GM21381 (cell line): Measurements from ENCODE around the gene CELA2B.
"Not testable (repeated sequence)": the region's sequence is repeated elsewhere in the genome, so short reads cannot be mapped to it uniquely, and the experiment has no call there.

ENCODE experiments used
- ATAC-seq: cut with Tn5 transposase; IDR thresholded peaks from one replicate; pipeline ENCODE4 v1.9.1; 2021; ENCODE audit warnings: mild to moderate bottlenecking, moderate library complexity; ENCODE audit not compliant: unreplicated experiment

CELA2B gene

GRCh38 chr1:15444468-15445389, 31.2 kb upstream of the CELA2B start:
- no peak for ATAC-seq

- no peak for ATAC-seq
Measured at GRCh38 chr1:15445390-15446122, 30.3 kb upstream of the CELA2B start.

GRCh38 chr1:15446212-15446611, 29.7 kb upstream of the CELA2B start:
- ATAC-seq, result no peak

GRCh38 chr1:15448877-15449462, 26.9 kb upstream of the CELA2B start:
- ATAC-seq, result no peak

- no peak for ATAC-seq
Measured at GRCh38 chr1:15449567-15449966, 26.3 kb upstream of the CELA2B start.

- no peak for ATAC-seq
Measured at GRCh38 chr1:15451014-15451722, 24.7 kb upstream of the CELA2B start.

- ATAC-seq, result no peak
Measured at GRCh38 chr1:15452216-15452615, 23.7 kb upstream of the CELA2B start.

GRCh38 chr1:15452866-15453571, 22.9 kb upstream of the CELA2B start:
- no peak for ATAC-seq

- ATAC-seq, result no peak
Measured at GRCh38 chr1:15453734-15454133, 22.2 kb upstream of the CELA2B start.

GRCh38 chr1:15454256-15454655, 21.6 kb upstream of the CELA2B start:
- ATAC-seq, result no peak

GRCh38 chr1:15455522-15455921, 20.4 kb upstream of the CELA2B start:
- ATAC-seq, result no peak

- ATAC-seq, result no peak
Measured at GRCh38 chr1:15456313-15456954, 19.5 kb upstream of the CELA2B start, which contains the start of gene CELA2A. CELA2A (plus strand) TSS chr1:15456732; CDS start chr1:15456754, 22 bp downstream.

- no peak for ATAC-seq
Measured at GRCh38 chr1:15457585-15457984, 18.3 kb upstream of the CELA2B start.

GRCh38 chr1:15458388-15458787, 17.5 kb upstream of the CELA2B start:
- not testable (repeated sequence) for ATAC-seq

- ATAC-seq, result no peak
Measured at GRCh38 chr1:15459771-15460707, 15.9 kb upstream of the CELA2B start.

GRCh38 chr1:15460708-15461095, 15.2 kb upstream of the CELA2B start:
- no peak for ATAC-seq

- ATAC-seq, result not testable (repeated sequence)
Measured at GRCh38 chr1:15463064-15463800, 12.7 kb upstream of the CELA2B start.

GRCh38 chr1:15463926-15464322, 12.0 kb upstream of the CELA2B start:
- not testable (repeated sequence) for ATAC-seq
